Caki2 (cell line): ENCODE measurements around the gene PLEKHM1. TPM values are rescaled to one million over a fixed set of nuclear protein-coding genes. Genes with fewer than 3 reads are reported as not detected.
"Not testable (repeated sequence)": the region's sequence is repeated elsewhere in the genome, so short reads cannot be mapped to it uniquely, and the experiment has no call there.

Experiments used
- DNase-seq: peaks from one replicate; pipeline ENCODE4 v3.0.0-alpha.2; 2015; ENCODE audit warnings: low read depth
- in situ Hi-C: cut with HindIII; loops from 2 replicates; pipeline ENCODE4 v1.10.0; 2016; ENCODE audit warnings: low sequenced_read_pairs, low pct_unique_long_range_greater_than_20kb, mixed read lengths
- total RNA-seq: library from RNA; depleted of rRNA; stranded (reverse); fragments of >200 nt; shearing (Covaris generic); gene quantifications from 2 replicates; pipeline ENCODE4 v1.2.3, GENCODE V29; 2014; ENCODE audit warnings: low replicate concordance; rRNA removed

The PLEKHM1 gene
- 10.8 and 32.0 TPM in 2 replicates for total RNA-seq

DNA sequence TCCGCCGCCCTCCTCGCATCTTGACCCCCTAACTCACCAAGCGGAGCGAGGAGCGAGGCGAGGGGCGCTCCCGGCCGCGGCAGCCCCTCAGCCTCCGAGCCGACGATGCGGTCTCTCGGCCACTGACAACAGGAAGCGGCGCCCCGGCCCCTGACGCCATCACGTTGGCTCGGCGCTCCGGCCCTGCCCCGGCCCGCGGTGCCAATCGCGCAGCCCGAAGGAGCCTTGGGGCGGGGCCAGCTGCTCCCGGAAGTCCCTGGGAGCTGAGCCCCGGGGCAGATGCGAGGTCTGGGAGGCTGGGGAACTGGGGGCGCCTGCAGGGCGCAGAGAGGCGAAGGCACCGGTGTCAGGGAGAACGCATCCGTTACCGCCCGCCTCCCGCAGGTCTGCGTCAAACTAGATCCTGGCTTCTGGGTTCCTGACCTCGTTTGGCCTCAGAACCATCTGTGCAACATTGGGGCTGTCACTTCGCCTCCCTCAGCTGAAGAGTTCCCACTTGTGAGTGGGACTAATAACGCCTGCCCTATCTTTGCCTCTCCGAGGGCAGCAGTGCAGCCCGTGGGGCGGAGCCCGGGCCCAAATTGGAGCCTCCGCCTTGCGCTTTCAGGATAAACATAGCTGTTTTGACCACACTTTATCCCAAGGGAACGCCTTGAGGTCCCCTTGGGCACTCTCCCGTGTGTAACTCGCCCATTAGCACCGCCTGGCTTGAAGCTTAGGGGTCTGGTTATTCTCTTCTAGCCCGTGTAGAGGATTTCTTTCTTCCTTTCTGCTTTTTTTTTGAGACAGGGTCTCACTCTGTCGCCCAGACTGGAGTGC lies at the start of gene PLEKHM1:
Gene PLEKHM1 (minus strand): TSS at position 107 of the 819 bp plus-strand sequence. CDS start 8,237 bp downstream, outside the sequence.
- in situ Hi-C loops: not testable (repeated sequence)
- DNase-seq: peak; percentile 71

DNA sequence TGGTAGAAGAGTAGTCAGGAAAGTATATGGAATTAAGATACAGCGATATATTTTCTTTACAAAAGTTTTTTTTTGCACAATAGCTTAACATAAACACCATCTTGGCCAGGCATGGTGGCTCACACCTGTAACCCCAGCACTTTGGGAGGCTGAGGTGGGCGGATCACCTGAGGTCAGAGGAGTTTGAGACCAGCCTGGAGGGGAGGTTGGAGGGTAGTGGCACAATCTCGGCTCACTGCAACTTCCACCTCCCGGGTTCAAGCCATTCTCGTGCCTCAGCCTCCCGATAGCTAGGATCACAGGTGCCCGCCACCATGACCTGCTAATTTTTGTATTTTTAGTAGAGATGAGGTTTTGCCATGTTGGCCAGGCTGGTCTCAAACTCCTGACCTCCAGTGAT lies 47.6 kb upstream of the PLEKHM1 start:
- DNase-seq, in situ Hi-C loops: not testable (repeated sequence)

DNA sequence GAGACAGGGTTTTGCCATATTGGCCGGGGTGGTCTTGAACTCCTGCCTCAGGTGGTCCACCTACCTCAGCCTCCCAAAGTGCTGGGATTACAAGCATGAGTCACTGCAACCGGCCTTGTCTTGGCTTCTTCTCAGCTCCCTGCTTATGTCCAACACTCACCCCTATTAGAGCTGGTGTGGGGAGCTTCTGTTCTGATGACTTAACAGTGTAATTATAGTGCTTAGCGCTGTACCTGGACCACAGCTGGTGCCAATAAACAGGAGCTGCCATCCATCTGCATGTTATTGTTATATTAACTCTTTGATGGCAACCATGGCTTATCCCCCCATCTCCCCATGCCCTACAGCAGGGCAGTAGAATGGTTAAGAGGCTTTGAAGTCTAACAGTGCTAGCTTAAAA lies 15.6 kb upstream of the PLEKHM1 start:
- DNase-seq, in situ Hi-C loops: not testable (repeated sequence)

DNA sequence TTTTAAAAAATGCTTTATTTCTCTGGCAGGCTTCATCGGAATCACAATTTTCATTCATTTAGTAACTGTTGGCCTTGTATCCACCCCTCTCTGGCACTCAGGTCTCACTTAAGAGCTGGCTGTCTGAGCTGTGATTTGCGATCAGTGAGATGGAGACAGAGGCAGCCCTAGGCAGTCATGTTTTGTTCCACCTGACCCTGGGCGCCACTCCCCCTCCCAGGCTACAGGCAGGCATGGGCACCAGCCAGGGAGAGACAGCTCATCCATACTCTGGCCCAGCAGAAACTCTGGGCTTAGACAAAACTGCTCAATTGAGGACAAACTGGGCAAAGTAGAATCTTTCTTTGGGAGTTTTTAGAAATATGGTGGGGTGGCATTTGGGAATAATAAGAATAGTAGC lies 14.7 kb upstream of the PLEKHM1 start:
- in situ Hi-C loops, DNase-seq: not testable (repeated sequence)

DNA sequence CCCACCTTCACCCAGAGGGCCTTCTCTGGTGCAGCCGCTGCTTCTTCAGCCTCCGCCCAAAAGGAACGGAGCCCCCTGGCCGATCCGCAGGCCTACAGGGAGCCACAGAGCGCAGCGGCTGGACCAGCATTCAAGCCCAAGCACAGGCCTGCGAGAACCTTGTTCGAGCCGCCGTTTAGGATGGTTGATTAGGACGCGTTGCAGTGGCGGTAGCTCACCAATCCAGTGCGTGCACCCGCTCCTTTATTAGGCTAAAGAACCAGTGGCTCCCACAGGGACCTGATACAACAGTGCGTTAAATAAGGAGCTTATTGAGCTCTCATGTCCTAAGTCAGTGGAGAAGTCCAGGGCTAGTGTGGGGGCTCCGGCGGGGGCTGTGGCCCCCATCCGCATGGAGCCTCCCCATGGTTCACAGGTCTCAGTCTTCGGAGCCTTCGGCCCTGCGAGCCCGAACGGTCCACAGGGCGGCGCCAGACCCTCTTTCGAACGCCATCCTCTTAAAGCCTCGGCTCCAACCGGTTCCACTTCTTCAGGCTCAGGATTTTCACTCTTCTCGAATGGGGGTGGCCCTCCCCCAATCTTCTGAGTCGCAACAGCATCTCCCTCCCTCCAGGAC lies 10.7 kb upstream of the PLEKHM1 start:
- DNase-seq, in situ Hi-C loops: not testable (repeated sequence)

DNA sequence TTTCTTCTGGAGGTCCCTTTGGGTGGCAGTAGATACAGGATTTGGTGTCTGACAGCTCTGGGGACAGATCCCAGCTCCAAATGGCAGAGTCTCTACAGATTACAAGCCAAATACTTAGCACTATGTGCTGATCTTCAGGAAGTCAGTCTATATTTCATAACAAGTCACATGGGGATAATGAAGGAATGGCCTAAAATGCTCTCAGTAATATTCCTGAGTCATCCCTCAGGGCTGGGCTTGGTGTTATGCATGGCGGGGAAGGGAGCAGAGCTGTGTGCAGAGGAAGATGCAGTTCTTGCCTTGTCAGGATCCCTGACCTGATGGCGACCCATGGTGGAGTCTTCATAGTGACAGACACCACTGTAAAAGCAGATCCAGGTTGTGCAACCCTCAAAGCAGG lies 10.0 kb upstream of the PLEKHM1 start:
- DNase-seq, in situ Hi-C loops: not testable (repeated sequence)

DNA sequence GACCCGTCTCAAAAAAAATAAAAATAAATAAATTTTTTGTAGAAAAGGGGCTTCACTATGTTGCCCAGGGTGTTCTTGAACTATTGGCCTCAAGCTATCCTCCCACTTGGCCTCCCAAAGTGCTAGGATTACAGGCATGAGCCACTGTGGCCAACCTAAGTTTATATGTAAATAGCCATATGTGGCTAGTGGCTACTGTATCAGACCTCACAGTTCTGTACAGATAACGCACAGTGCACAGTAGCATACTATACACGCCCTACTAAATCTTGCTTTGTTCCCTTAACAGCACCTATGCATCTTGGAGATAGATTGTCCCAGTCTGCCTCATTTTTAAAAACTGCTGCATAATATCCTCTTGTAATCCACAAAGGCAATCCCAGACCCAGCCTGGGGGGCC lies 8.7 kb upstream of the PLEKHM1 start:
- in situ Hi-C loops: not testable (repeated sequence)

DNA sequence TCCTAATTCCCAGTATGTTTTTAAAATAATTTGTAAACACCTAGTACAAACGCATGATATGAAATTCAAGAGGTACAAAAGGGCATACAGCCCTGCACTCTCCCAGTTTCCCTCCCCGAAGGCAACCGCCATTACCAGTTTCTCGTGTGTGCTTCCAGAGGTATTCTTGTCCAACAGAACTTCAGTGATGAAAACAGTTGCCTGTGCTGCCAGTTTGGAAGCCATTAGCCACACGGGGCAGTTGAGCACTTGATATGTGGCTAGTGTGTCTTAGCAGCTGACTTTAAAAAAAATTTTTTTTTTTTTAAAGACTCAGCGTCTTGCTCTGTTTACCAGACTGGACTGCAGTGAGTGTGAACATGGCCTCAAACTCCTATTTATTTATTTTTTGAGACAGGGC lies 7.9 kb upstream of the PLEKHM1 start:
- DNase-seq, in situ Hi-C loops: not testable (repeated sequence)

More for the DNA sequence above, 8.7 kb upstream of the PLEKHM1 start:
- not testable (repeated sequence) for DNase-seq

DNA sequence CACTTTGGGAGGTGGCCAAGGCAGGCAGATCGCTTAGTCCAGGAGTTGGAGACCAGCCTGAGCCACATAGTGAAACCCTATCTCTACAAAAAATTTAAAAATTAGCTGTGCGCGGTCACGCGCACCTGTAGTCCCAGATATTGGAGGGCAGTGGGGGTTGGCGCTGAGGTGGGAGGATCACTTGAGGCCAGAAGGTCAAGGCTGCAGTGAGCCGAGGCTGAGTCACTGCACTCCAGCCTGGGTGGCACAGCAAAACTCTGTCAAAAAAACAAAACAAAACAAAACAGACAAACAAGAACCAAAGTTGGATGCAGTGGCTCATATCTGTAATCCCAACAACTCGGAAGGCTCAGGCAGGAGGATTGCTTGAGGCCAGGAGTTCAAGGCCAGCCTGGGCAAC lies 6.9 kb upstream of the PLEKHM1 start:
- DNase-seq, in situ Hi-C loops: not testable (repeated sequence)

DNA sequence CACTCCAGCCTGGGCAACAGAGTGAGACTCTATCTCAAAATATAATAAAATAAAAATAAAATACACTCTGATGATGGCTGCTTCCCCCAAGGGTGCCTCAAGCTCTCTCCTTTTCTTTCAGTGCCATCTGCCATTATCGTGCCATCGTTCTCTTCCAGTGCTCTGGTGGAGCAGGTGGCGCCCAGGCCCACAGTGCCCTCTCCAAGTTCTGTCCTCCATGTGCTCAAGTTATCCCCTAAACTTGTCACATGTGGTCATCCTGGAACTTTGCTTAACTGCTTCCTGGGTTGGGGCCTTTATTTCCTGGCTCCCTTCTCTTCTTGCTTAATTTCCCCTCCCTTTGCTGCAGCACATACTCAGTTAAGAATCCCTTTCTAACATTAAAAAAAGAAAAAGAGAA lies 6.0 kb upstream of the PLEKHM1 start:
- in situ Hi-C loops, DNase-seq: not testable (repeated sequence)

DNA sequence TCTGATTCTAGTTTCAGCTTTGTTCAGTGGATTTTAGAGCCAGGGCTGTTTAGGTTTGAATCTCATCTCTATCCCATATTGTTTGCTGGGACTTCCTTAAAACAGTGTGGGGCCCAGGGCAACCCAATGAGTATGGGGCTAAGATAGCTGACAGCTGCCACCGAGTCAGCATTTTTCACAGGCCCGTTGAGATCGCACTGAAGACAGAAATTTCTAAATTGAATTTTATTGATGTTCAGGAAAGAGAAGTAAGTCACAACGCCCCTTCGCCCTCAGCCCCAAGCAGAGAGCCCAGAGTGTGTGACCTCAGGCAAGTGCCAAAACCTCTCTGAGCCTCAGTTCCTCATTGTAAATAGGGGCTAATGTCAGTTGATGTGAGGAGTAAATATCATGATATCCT lies 4.0 kb upstream of the PLEKHM1 start:
- DNase-seq, in situ Hi-C loops: not testable (repeated sequence)

DNA sequence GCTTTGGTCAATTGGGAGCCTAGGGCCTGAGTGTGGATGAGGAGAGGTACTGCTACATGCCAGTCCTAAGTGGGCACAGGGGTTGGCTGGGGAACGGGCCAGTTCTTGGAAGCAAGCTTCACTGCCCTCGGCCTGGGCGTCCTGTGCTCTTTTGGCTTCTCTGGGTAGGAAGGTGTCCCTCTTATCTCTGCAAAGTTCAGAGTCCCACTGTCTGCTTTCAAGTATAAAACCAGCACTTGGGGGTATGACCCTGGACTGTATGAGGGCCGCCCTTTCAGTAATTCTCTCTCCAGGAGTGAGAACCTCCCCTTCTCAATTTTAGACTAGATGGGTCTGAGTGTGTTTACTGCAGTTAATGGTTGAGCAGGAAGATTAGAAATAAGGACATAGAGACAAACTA lies 1.6 kb upstream of the PLEKHM1 start:
- in situ Hi-C loops, DNase-seq: not testable (repeated sequence)

DNA sequence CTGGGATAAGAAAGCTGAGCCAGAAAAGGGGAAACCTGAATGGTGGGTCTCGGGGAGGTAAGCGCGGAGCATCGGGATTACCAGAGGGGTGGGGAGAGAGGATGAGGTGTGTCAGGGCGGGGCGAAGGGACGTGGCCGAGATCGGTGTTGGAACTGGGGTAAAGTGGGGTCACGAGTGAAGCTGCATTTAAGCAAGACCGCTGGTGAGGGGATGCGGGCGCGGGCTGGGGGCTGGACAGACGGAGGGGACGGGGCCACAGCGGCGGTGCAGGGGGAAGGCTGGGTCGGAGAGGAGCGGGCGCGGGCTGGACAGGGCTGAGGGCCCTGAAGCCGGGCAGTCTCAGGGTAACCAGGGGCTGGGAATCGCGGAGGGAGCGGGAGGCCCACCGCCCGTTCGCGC lies 323 bp downstream of the PLEKHM1 start:
- in situ Hi-C loops: not testable (repeated sequence)
- DNase-seq: peak; percentile 2

DNA sequence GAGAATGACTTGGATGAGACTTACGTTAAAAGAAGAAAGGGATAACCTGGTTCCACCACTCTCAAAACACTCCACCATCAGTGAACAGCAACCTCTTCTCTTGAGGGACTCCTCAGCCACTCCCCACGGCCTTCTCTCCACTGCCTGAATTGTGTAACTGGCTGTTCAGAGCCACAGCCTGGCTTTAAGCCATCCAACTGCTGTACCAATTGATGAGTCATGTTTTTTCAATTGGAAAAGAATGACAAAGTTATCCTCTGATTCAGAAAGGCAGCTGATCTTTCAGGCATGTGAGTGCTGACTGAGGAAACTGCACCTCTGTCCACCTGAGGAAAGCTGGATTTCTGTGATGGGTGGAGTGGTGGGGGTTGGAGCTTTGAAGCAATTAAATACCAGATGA lies 2.8 kb downstream of the PLEKHM1 start:
- in situ Hi-C loops: not testable (repeated sequence)

DNA sequence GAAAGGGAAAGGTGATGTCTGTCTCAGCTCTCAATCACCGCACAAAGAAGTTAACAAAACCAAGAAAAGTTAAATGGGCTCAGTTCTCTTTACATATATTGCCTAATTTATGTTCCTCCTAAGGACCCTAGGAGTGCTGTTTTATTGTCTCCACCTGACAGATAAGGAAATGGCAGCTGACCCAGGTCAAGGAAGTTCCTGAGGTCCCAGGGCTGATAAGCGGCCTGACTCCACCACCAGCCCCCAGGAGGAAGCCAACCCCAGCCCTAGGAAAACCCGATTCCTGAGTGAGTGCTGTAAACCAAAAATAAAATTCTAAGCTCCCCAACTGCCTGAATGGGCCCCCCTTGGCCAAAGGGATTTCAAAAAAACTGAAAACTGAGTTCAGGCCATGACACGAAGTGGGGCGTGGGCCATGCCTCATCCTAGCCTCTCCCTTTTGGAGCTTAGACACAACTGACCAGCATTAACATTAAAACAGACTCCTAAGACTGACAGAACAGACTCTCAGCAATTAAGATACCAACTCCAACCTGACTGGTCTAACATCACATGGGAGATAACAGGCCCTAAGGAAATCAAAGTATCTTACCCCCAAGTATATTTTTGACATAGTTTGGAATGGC lies 6.8 kb downstream of the PLEKHM1 start:
- DNase-seq, in situ Hi-C loops: not testable (repeated sequence)

More for the DNA sequence above, 2.8 kb downstream of the PLEKHM1 start:
- DNase-seq: peak; percentile 87

DNA sequence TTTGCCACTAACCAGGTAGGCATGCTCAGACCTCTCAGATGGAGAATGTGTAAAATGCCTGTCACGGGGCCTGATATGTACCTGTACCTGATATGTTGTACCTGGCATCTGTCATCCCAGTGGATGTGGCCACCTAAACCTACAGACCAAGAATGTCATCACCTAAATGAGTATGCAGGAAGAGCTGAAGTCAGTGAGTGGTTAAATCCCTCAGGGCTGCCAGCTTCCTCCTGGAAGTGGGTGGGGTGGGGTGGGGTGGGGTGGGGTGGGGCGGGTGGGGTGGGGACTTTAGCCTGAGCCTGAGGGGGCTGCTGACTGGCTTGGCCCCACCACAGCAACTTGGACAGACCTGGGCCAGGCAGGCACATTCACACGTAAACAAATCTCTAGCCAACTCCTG lies 7.3 kb downstream of the PLEKHM1 start:
- DNase-seq, in situ Hi-C loops: not testable (repeated sequence)

DNA sequence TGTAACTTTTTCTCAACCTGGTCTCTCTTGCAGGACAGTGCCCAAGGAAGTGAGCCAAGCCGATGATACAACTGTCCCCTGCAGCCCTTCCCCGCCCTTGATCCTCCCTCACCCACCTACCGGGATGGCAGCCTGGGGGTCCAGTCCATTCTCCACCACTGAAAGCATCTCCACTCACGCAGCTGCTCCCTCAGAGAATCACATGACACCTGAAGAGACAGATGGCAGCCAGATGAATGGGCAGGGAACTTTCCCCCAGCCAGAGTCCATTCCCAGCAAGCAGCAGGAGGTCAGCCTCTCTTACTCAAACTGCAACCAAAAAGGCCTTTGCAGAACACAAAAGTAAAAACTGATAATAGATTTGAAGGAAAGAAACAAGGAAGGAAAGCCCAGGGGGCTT lies 8.2 kb downstream of the PLEKHM1 start:
- DNase-seq, in situ Hi-C loops: not testable (repeated sequence)

DNA sequence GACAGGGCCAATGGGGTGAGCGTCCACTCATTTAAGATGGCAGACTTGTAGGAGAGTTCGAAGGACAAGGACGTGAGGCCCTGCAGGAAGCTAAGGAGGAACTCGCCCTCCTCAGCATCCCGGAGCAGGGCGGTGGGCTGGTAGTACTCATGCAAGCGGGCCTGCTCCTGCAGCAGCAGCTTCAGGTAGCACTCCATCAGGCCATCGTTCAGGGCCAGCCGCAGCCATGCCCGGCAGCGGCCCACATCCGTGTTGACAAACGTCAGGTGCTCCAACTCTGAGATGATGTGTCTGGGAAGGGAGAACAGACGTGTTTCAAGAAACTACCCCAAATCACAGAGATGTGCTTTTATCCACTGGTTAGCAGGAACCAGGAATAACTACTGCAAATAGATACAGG lies 15.1 kb downstream of the PLEKHM1 start:
- in situ Hi-C loops, DNase-seq: not testable (repeated sequence)

DNA sequence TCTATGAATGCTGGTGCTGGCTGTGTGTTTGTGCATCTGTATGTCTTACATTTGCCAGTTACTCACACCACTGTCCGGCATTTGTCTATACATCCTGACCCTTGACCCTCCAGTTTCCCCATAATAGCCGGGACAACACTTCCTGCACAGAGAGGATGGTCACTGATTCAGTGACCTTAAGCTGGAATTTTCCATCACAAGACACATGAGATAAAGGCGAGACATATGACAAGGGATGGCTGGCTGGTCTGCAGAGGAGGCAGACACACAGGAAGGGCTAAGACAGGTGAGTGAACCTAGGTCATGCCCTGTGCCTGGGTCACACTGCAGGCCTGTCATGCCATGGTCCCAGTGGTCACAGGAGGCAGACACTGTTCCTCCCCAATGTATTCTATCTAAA lies 18.3 kb downstream of the PLEKHM1 start:
- DNase-seq, in situ Hi-C loops: not testable (repeated sequence)
